H1 (cell line): Measurements from ENCODE around the gene HJURP. TPM values are rescaled to one million over a fixed set of nuclear protein-coding genes. Genes with fewer than 3 reads are reported as not detected.
A peak's percentile ranks its signal among the peaks of the same experiment; 100 is the strongest.

ENCODE experiments used
- CTCF ChIA-PET: fragments of 300-600 bp; sonication (Branson Sonifier 250); formaldehyde crosslinking; loops from one replicate; lab custom pipeline; 2021; ENCODE audit not compliant: partially characterized antibody; lab: Charles Lee
- POLR2A ChIA-PET: fragments of 300-600 bp; sonication (Branson Sonifier 250); formaldehyde crosslinking; loops from one replicate; lab custom pipeline; 2021; ENCODE audit warnings: inconsistent platforms; ENCODE audit not compliant: partially characterized antibody; lab: Charles Lee
- DNase-seq, 2 experiments: peaks; one replicate each; pipeline versions ENCODE4 v3.0.0 to v3.0.0-alpha.2; 2010 to 2022; ENCODE audit warnings: low spot score in 2 of 2, low read depth in 1 of 2, mixed read lengths in 1 of 2
- FAIRE-seq: peaks from 2 replicates; lab custom pipeline; 2011; peaks lifted over from hg19 to GRCh38; lab: Jason Lieb, UNC
- H2AFZ ChIP-seq: 2 replicates; pipeline ENCODE4 v1.8.1; 2012; ENCODE audit warnings: low read length, inconsistent platforms
- H2AK5ac ChIP-seq: 2 replicates; pipeline ENCODE4 v1.6.1; 2013; ENCODE audit warnings: low read depth, low read length
- H2BK120ac ChIP-seq: replicated peaks from 2 replicates; pipeline ENCODE3; 2013; ENCODE audit warnings: low read depth, low read length, inconsistent platforms
- H2BK12ac ChIP-seq: 2 replicates; pipeline ENCODE4 v1.6.1; 2013; ENCODE audit warnings: low read depth, low read length
- H2BK15ac ChIP-seq: 2 replicates; pipeline ENCODE4 v1.6.1; 2013; ENCODE audit warnings: low read length
- H2BK20ac ChIP-seq: 2 replicates; pipeline ENCODE4 v1.6.1; 2013; ENCODE audit warnings: low read length
- H2BK5ac ChIP-seq: 2 replicates; pipeline ENCODE4 v1.6.1; 2013; ENCODE audit warnings: low read depth, low read length
- H3K14ac ChIP-seq: 2 replicates; pipeline ENCODE4 v1.6.1; 2013; ENCODE audit warnings: inconsistent platforms; ENCODE audit not compliant: insufficient read length
- H3K18ac ChIP-seq: 2 replicates; pipeline ENCODE4 v1.6.1; 2013; ENCODE audit warnings: low read length; ENCODE audit errors: extremely low read depth
- H3K23ac ChIP-seq: 2 replicates; pipeline ENCODE4 v1.6.1; 2013; ENCODE audit warnings: inconsistent platforms; ENCODE audit not compliant: insufficient read length
- H3K23me2 ChIP-seq: 2 replicates; pipeline ENCODE4 v1.6.1; 2013; ENCODE audit warnings: low read depth, low read length
- H3K27ac ChIP-seq: 2 replicates; pipeline ENCODE4 v1.6.1; 2011; ENCODE audit warnings: low read depth, low read length, inconsistent platforms
- H3K27me3 ChIP-seq, 4 experiments: replicated peaks in 1 of 4; 1 replicate in 1 of 4; 2 replicates in 3 of 4; pipeline versions ENCODE4 v1.6.1 to v1.8.1; 2011 to 2013; ENCODE audit warnings: low read length in 3 of 4, mild to moderate bottlenecking in 3 of 4, inconsistent platforms in 2 of 4, mixed read lengths in 2 of 4, moderate library complexity in 1 of 4; ENCODE audit not compliant: control insufficient read depth in 3 of 4, insufficient read depth in 3 of 4; ENCODE audit errors: extremely low read depth in 1 of 4
- H3K36me3 ChIP-seq, 4 experiments: 2 replicates each; pipeline versions ENCODE4 v1.6.1 to v1.8.1; 2011 to 2013; ENCODE audit warnings: mild to moderate bottlenecking in 4 of 4, low read length in 3 of 4, moderate library complexity in 2 of 4, control low read depth in 1 of 4, inconsistent platforms in 1 of 4; ENCODE audit not compliant: insufficient read depth in 4 of 4, control insufficient read depth in 2 of 4
- H3K4ac ChIP-seq: replicated peaks from 2 replicates; pipeline ENCODE3; 2013; ENCODE audit warnings: low read length, low read depth, mixed read lengths, inconsistent platforms; ENCODE audit not compliant: insufficient read length
- H3K4me1 ChIP-seq, 4 experiments: replicated peaks in 1 of 4; 1 replicate in 1 of 4; 2 replicates in 3 of 4; pipeline versions ENCODE4 v1.6.1 to v1.8.1; 2011 to 2013; ENCODE audit warnings: low read length in 3 of 4, inconsistent platforms in 2 of 4, mixed read lengths in 1 of 4; ENCODE audit not compliant: insufficient read depth in 4 of 4, control insufficient read depth in 3 of 4
- H3K4me2 ChIP-seq, 2 experiments: 2 replicates each; pipeline versions ENCODE4 v1.6.1 to v1.8.1; 2011 to 2013; ENCODE audit warnings: low read depth in 2 of 2, low read length in 2 of 2, control low read depth in 1 of 2, inconsistent platforms in 1 of 2, mild to moderate bottlenecking in 1 of 2; ENCODE audit not compliant: insufficient read depth in 1 of 2
- H3K4me3 ChIP-seq, 4 experiments: fragments of 200-600, 300-600 bp in 1 of 4; sonication (generic), shearing (Covaris generic), sonication (Bioruptor Twin) in 1 of 4; 2 replicates each; pipeline versions ENCODE4 v1.5.1 to v1.8.1; 2011 to 2016; ENCODE audit warnings: low read length in 4 of 4, low read depth in 3 of 4, control low read depth in 2 of 4, inconsistent platforms in 2 of 4, mild to moderate bottlenecking in 2 of 4, mixed read lengths in 1 of 4, moderate library complexity in 1 of 4; ENCODE audit not compliant: insufficient read depth in 2 of 4; ENCODE audit errors: extremely low read depth in 1 of 4
- H3K56ac ChIP-seq: replicated peaks from 2 replicates; pipeline ENCODE3; 2013; ENCODE audit warnings: low read depth, mild to moderate bottlenecking, mixed read lengths, low read length, inconsistent platforms; ENCODE audit not compliant: insufficient read length
- H3K79me1 ChIP-seq: 2 replicates; pipeline ENCODE4 v1.6.1; 2013; ENCODE audit warnings: low read depth, low read length, control low read depth
- H3K79me2 ChIP-seq, 2 experiments: 2 replicates each; pipeline versions ENCODE4 v1.6.1 to v1.8.1; 2012 to 2013; ENCODE audit warnings: low read length in 2 of 2, mild to moderate bottlenecking in 2 of 2, inconsistent platforms in 1 of 2; ENCODE audit not compliant: insufficient read depth in 2 of 2, control insufficient read depth in 1 of 2
- H3K9ac ChIP-seq, 4 experiments: replicated peaks in 1 of 4; 1 replicate in 1 of 4; 2 replicates in 3 of 4; pipeline versions ENCODE4 v1.6.1 to v1.8.1; 2011 to 2013; ENCODE audit warnings: low read depth in 3 of 4, low read length in 3 of 4, control low read depth in 2 of 4, mild to moderate bottlenecking in 2 of 4, moderate library complexity in 2 of 4, inconsistent platforms in 1 of 4; ENCODE audit errors: extremely low read depth in 1 of 4
- H3K9me3 ChIP-seq, 2 experiments: 2 replicates each; pipeline versions ENCODE4 v1.6.1 to v1.8.1; 2012 to 2013; ENCODE audit warnings: mild to moderate bottlenecking in 2 of 2, moderate library complexity in 2 of 2, control low read depth in 1 of 2, inconsistent platforms in 1 of 2, low read depth in 1 of 2, low read length in 1 of 2, mixed read lengths in 1 of 2; ENCODE audit not compliant: insufficient read depth in 2 of 2
- H4K20me1 ChIP-seq, 2 experiments: replicated peaks in 1 of 2; 2 replicates each; pipeline versions ENCODE3 to v1.8.1; 2011 to 2013; ENCODE audit warnings: inconsistent platforms in 2 of 2, low read length in 2 of 2, mild to moderate bottlenecking in 1 of 2; ENCODE audit not compliant: insufficient read depth in 2 of 2, control insufficient read depth in 1 of 2
- H4K5ac ChIP-seq: 2 replicates; pipeline ENCODE4 v1.6.1; 2013; ENCODE audit warnings: low read length, low read depth, mixed read lengths, inconsistent platforms; ENCODE audit not compliant: insufficient read length
- H4K8ac ChIP-seq: 2 replicates; pipeline ENCODE4 v1.8.0; 2013; ENCODE audit warnings: mild to moderate bottlenecking, moderate library complexity, low read length, inconsistent platforms; ENCODE audit not compliant: insufficient read depth; ENCODE audit errors: extremely low read depth
- H4K91ac ChIP-seq: replicated peaks from 2 replicates; pipeline ENCODE3; 2013; ENCODE audit warnings: low read length, mixed read lengths, inconsistent platforms; ENCODE audit not compliant: insufficient read length
- EGR1 ChIP-seq: IDR thresholded peaks from 2 replicates; pipeline ENCODE4 v1.6.1; 2011; ENCODE audit warnings: low read depth, low read length, borderline replicate concordance
- EP300 ChIP-seq, 2 experiments: IDR thresholded peaks; 1 replicate in 1 of 2; 2 replicates in 1 of 2; pipeline ENCODE4 v1.6.1; 2011 to 2012; ENCODE audit warnings: low read depth in 2 of 2, low read length in 2 of 2, mild to moderate bottlenecking in 2 of 2, borderline replicate concordance in 1 of 2, inconsistent platforms in 1 of 2, moderate library complexity in 1 of 2
- NRF1 ChIP-seq: IDR thresholded peaks from 2 replicates; pipeline ENCODE4 v1.6.1; 2011; ENCODE audit warnings: mild to moderate bottlenecking, low read depth, low read length, improper control_type of control experiment
- RAD21 ChIP-seq, 2 experiments: IDR thresholded peaks in 1 of 2; conservative IDR thresholded peaks in 1 of 2; 2 replicates each; pipeline ENCODE4 v1.6.1; 2011; ENCODE audit warnings: low read depth in 2 of 2, low read length in 2 of 2, improper control_type of control experiment in 1 of 2, inconsistent platforms in 1 of 2, mild to moderate bottlenecking in 1 of 2, moderate library complexity in 1 of 2
- SAP30 ChIP-seq: fragments of 300-600 bp; sonication (generic); IDR thresholded peaks from 2 replicates; pipeline ENCODE4 v1.7.1; 2012; ENCODE audit warnings: low read length, moderate library complexity, mild to moderate bottlenecking, inconsistent platforms; ENCODE audit not compliant: insufficient read depth, insufficient replicate concordance
- TAF1 ChIP-seq: IDR thresholded peaks from 2 replicates; pipeline ENCODE4 v1.6.1; 2011; ENCODE audit warnings: mild to moderate bottlenecking, low read depth, low read length
- TBP ChIP-seq: IDR thresholded peaks from 2 replicates; pipeline ENCODE4 v1.6.1; 2011; ENCODE audit warnings: low read depth, low read length, improper control_type of control experiment
- WGBS, 2 experiments: shearing (Covaris generic) in 1 of 2; methylation state at CpG; one replicate each; pipeline versions ENCODE4 v1.1.6 to v1.1.7; 2013 to 2015; ENCODE audit warnings: low lambda C conversion rate in 2 of 2, mixed read lengths in 2 of 2, inconsistent platforms in 1 of 2, low coverage in 1 of 2, missing lambda C conversion rate in 1 of 2; ENCODE audit not compliant: insufficient replicate concordance in 2 of 2, insufficient coverage in 1 of 2, insufficient read length in 1 of 2; ENCODE audit errors: extremely low coverage in 1 of 2, missing lambda C conversion rate in 1 of 2; 5-methylcytosine and 5-hydroxymethylcytosine counted together
- polyA plus RNA-seq, 7 experiments: library from polyadenylated mRNA; depleted of rRNA in 3 of 7; stranded (reverse) in 5 of 7; unstranded in 2 of 7; fragments of >200 nt in 5 of 7; fragments of 200-250 nt in 2 of 7; gene quantifications; 1 replicate in 5 of 7; 2 replicates in 1 of 7; 4 replicates in 1 of 7; pipeline versions ENCODE4 v1.2.1 to v1.2.3, GENCODE V29; 2011 to 2013; ENCODE audit warnings: missing spikeins in 2 of 7, mixed read lengths in 2 of 7
- total RNA-seq: library from RNA; stranded (reverse); fragmentation: NEBNext Ultra II Directional; extraction: Animal tissue kit (Norgen Biotek cat#: 25700); gene quantifications from 2 replicates; pipeline ENCODE4 v1.2.1, GENCODE V29; 2021
- TF ChIP-seq, protein P1 (sequence below), 3 experiments: IDR thresholded peaks; 1 replicate in 2 of 3; 2 replicates in 1 of 3; pipeline versions ENCODE4 v1.5.1 to v1.6.1; 2011; ENCODE audit warnings: low read length in 3 of 3, mild to moderate bottlenecking in 3 of 3, inconsistent platforms in 2 of 3, low read depth in 1 of 3, moderate library complexity in 1 of 3; ENCODE audit not compliant: insufficient read depth in 1 of 3; ENCODE audit errors: control extremely low read depth in 1 of 3

Gene HJURP
- total and polyA plus RNA-seq, 2 of the 8 experiments (the other 6 are each of a cell fraction or from before 2014, with no cell fraction given) = 49.3 to 60.5 TPM

DNA sequence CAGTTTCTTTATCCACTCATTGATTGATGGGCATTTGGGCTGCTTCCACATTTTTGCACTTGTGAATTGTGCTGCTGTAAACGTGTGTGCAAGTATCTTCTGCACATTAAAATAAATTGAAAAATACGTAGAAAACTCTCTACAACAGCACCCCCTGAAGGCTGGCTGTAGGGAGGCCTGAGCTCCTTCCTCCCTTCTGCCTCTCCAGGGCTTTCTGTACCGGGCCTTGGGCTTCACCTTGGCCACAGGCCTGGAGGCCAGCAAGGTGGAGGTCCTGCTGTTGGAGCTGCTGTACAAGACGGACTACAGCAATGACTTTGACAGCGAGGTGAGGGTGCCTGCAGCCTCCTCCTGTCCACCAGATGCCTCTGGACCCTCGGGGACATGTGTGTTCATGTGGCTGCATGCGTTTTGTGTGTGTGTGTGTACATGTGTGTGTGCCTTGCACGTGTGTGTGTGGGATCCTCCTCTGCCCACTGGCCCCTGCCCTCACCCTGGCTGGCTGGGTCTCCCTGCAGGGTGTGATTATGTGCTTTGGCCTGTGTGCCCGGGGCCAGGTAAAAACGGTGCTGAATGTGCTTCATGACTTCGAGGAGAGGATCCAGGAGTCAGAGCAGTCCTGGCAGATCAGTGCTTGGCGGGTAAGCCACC lies 47.0 kb downstream of the HJURP start:
- H2BK12ac ChIP-seq = no peak overlapping the region
- H2BK120ac ChIP-seq = no peak overlapping the region
- H3K14ac ChIP-seq = no peak overlapping the region
- peaks cover 0 to 4% of the 10 kb centered on the region in 2 experiments; a peak in 2 of 4 replicates for H3K9me3 ChIP-seq
- H3K23me2 ChIP-seq = no peaks in the 10 kb centered on the region
- H3K9ac ChIP-seq = no peak overlapping the region
- ChIA-PET POLR2A (no interaction called here), CTCF (no interaction called here)
- H3K79me2 ChIP-seq = no peaks in the 10 kb centered on the region
- H3K36me3 ChIP-seq = no peaks in the 10 kb centered on the region
- H3K18ac ChIP-seq = no peak overlapping the region
- H3K56ac ChIP-seq = no peak overlapping the region
- no peak overlapping the region for H4K91ac ChIP-seq
- H3K23ac ChIP-seq = no peak overlapping the region
- no peak overlapping the region for H3K4ac ChIP-seq
- H4K5ac ChIP-seq = no peak overlapping the region
- no peaks in the 10 kb centered on the region for H3K79me1 ChIP-seq
- DNase-seq (peak in 1 of 2 experiments; percentile 29), FAIRE-seq (no peak)
- H2AK5ac ChIP-seq = 0 out of 2 replicates have a peak overlapping the region, but pooled peaks have one; percentile 82
- no peaks in the 10 kb centered on the region for H4K20me1 ChIP-seq
- no peak overlapping the region for H3K4me2 ChIP-seq
- no peak overlapping the region; the same call in 1 of the 2 replicates for H2BK15ac ChIP-seq
- no peak overlapping the region for H4K8ac ChIP-seq
- H2AFZ ChIP-seq = no peak overlapping the region
- TF ChIP-seq EGR1 = no peak
- TF ChIP-seq EP300 (IDR thresholded peaks at IDR 0.05; ENCODE audit: borderline replicate concordance in 1 of 2, low read depth in 2 of 2, low read length in 2 of 2) = no peak
- TF ChIP-seq TAF1 = no peak
- peak in 1 of 2 experiments; percentile 27; a peak in 2 of 4 replicates for TF ChIP-seq RAD21 (IDR thresholded peaks at IDR 0.05 in 1 of 2, conservative IDR thresholded peaks at IDR 0.05 in 1 of 2; ENCODE audit: low read depth in 2 of 2, low read length in 2 of 2)
- TF ChIP-seq TBP = no peak
- TF ChIP-seq, protein P1, sequence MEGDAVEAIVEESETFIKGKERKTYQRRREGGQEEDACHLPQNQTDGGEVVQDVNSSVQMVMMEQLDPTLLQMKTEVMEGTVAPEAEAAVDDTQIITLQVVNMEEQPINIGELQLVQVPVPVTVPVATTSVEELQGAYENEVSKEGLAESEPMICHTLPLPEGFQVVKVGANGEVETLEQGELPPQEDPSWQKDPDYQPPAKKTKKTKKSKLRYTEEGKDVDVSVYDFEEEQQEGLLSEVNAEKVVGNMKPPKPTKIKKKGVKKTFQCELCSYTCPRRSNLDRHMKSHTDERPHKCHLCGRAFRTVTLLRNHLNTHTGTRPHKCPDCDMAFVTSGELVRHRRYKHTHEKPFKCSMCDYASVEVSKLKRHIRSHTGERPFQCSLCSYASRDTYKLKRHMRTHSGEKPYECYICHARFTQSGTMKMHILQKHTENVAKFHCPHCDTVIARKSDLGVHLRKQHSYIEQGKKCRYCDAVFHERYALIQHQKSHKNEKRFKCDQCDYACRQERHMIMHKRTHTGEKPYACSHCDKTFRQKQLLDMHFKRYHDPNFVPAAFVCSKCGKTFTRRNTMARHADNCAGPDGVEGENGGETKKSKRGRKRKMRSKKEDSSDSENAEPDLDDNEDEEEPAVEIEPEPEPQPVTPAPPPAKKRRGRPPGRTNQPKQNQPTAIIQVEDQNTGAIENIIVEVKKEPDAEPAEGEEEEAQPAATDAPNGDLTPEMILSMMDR (IDR thresholded peaks at IDR 0.05; ENCODE audit: control extremely low read depth in 1 of 3, insufficient read depth in 1 of 3, low read depth in 1 of 3, low read length in 3 of 3) = peak in 1 of 3 experiments; percentile 14; a peak in 2 of 4 replicates
- TF ChIP-seq NRF1 = no peak
- TF ChIP-seq SAP30 = no peak
- no peak overlapping the region for H3K4me3 ChIP-seq
- H3K27ac ChIP-seq = no peak overlapping the region
- 83% methylated on average over 12 of the region's 12 CpGs; no CpG with 5 or more reads in 1 of the 2 experiments for WGBS, 2 experiments
- H2BK20ac ChIP-seq = no peak overlapping the region
- no peaks in the 10 kb centered on the region for H3K27me3 ChIP-seq
- no peak overlapping the region for H2BK5ac ChIP-seq
- H3K4me1 ChIP-seq = no peaks in the 10 kb centered on the region
